GM10248 (cell line): ENCODE data around the gene FAM13C.

Experiments
- CTCF ChIA-PET: fragments of 300-600 bp; sonication (Branson Sonifier 250); formaldehyde crosslinking; extraction: SDS; loops from one replicate; lab custom pipeline; 2021; ENCODE audit warnings: antibody characterized with exemption; lab: Yijun Ruan, JAX
- POLR2A ChIA-PET: fragments of 350-650 bp; sonication (Branson Sonifier 250); formaldehyde crosslinking; extraction: SDS; loops from one replicate; lab custom pipeline; 2020; ENCODE audit warnings: antibody characterized with exemption; lab: Yijun Ruan, JAX
- DNase-seq: peaks from one replicate; pipeline ENCODE4 v3.0.0; 2012; ENCODE audit errors: extremely low spot score
- TF ChIP-seq, protein P1 (sequence below): IDR thresholded peaks from 2 replicates; pipeline ENCODE4 v1.5.1; 2012; ENCODE audit warnings: mild to moderate bottlenecking, low read depth; ENCODE audit errors: extremely low read depth, missing control alignments, control extremely low read depth

The FAM13C gene

DNA sequence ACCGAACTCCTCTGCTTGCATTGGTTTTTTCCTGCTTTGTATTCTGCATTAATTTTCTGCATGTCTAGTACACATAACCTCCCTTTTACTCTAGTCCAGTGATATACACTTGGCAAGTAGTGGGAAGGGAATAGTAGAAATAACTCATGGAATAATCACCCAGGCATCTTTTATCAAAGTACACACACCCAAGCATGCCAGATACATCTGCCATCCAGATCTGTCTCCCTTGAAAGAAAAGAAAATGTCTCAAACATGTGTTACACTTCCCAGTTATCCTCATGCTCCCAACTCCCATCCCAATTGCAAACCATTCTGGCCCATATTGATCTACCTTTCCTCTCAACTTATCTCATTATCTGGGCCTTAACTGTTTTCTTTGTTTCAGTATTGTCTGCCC is 106.9 kb downstream of the FAM13C start:
- TF ChIP-seq, protein P1, sequence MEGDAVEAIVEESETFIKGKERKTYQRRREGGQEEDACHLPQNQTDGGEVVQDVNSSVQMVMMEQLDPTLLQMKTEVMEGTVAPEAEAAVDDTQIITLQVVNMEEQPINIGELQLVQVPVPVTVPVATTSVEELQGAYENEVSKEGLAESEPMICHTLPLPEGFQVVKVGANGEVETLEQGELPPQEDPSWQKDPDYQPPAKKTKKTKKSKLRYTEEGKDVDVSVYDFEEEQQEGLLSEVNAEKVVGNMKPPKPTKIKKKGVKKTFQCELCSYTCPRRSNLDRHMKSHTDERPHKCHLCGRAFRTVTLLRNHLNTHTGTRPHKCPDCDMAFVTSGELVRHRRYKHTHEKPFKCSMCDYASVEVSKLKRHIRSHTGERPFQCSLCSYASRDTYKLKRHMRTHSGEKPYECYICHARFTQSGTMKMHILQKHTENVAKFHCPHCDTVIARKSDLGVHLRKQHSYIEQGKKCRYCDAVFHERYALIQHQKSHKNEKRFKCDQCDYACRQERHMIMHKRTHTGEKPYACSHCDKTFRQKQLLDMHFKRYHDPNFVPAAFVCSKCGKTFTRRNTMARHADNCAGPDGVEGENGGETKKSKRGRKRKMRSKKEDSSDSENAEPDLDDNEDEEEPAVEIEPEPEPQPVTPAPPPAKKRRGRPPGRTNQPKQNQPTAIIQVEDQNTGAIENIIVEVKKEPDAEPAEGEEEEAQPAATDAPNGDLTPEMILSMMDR, result no peak
- DNase-seq, result no peak
- CTCF ChIA-PET, result interaction anchor here (1.5 kb wide), 1 partner anchor 12 kb away, joined by 3 read pairs; no protein-coding TSS in a partner anchor
- POLR2A ChIA-PET, result no interaction called here

DNA sequence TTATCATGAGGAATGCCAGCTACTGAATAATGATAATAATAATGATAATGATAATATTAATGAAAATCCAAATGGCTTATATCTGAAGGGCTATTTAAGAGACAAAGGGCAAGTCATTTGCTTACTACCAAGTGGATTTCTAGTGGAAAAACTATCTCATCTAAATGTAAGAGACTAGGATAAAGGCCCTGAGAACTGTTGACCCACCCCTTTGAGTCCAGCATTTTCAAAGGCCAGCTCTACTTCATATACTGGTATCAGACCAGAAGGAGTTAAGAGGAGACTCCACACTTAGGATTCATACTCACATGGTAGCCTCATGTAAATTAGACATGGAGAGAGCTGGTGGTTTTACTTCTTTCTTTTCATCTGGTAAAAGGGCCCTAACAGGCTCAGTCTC is 109.9 kb downstream of the FAM13C start:
- DNase-seq, result no peak
- TF ChIP-seq, protein P1, result no peak
- POLR2A ChIA-PET, result no interaction called here
- CTCF ChIA-PET, result interaction anchor here (1.1 to 1.2 kb wide), 2 partner anchors 12 to 14 kb away, joined by 3 to 5 read pairs; no protein-coding TSS in a partner anchor

DNA sequence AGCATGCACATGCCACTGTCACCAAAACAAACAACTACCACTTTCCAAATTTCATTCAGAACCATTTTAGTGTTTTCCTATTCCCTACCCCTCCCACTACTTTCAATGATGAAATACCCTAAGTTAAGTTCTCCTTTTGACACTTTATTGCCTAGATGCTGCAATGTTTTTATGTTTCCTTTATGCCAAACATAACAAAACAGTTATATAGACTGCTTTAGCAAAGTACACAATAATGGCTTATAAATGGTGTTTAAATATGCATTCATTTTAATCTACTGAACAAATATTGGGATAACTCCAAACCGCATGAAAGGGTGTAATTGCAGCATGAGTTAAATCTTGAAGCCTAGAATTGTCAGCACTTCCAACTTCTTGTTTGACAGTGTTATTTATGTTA is 116.7 kb downstream of the FAM13C start:
- TF ChIP-seq, protein P1, result no peak
- CTCF ChIA-PET, result no interaction called here
- POLR2A ChIA-PET, result no interaction called here
- DNase-seq, result no peak

GRCh38 chr10:59244871-59245270 is 117.5 kb downstream of the FAM13C start:
- ChIA-PET CTCF (no interaction called here), POLR2A (no interaction called here)
- TF ChIP-seq, protein P1, result no peak
- DNase-seq, result no peak

GRCh38 chr10:59243611-59244195 is 118.6 kb downstream of the FAM13C start:
- no peak for DNase-seq
- POLR2A ChIA-PET, result no interaction called here
- CTCF ChIA-PET, result interaction anchor here (1.0 to 1.5 kb wide), 3 partner anchors 12 to 291 kb away, joined by 3 read pairs; no protein-coding TSS in a partner anchor
- TF ChIP-seq, protein P1, result no peak

DNA sequence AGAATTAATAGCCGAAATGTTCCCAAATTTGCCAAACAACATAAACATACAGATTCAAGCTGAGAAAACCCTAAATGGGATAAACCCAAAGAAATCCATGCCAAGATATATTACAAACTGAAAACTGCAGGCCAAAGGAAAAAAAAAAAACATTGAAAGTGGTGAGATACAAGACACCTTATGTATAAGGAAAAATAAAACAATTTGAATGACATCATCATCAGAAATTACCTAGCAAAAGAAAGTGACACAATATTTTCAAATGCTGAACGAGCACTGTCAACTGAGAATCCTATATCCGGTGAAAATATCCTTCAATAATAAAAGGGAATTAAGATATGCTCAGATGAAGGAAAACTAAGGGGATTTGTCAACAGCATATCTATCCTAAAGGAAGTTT is 119.4 kb downstream of the FAM13C start:
- CTCF ChIA-PET, result interaction anchor here (1.0 to 1.5 kb wide), 3 partner anchors 13 to 291 kb away, joined by 3 read pairs; no protein-coding TSS in a partner anchor
- no peak for DNase-seq
- POLR2A ChIA-PET, result no interaction called here

More for the DNA sequence above, 119.4 kb downstream of the FAM13C start:
- TF ChIP-seq, protein P1, result no peak
